Measurements from ENCODE around the gene KLK5.

DNA sequence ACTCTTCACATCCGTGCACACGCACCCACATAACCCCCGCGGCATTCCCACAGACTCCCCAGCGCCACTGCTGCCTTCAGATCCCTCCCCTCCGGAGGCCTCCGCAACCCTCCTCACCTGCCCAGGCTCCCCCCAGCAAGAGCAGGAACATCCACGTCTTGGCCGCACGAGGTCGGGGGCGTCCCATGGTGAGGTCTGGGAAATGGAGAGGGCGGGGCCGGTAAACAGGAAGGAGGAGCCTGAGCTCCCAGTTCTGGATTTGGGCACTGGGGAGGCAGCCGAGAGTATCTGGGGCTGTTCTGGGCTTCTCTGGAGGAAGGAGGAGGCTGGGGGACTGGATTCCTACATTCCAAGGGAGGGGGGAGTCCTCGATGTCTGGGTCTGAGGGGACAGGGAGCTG, 48.1 kb upstream of the KLK5 start:
- no peak for TF ChIP-seq EZH2 (optimal IDR thresholded peaks at IDR 0.05; ENCODE audit: low read depth, low read length)
- no peak for TF ChIP-seq EZH2phosphoT487 (IDR thresholded peaks at IDR 0.05; ENCODE audit: low read length)
- TF ChIP-seq, protein P1, sequence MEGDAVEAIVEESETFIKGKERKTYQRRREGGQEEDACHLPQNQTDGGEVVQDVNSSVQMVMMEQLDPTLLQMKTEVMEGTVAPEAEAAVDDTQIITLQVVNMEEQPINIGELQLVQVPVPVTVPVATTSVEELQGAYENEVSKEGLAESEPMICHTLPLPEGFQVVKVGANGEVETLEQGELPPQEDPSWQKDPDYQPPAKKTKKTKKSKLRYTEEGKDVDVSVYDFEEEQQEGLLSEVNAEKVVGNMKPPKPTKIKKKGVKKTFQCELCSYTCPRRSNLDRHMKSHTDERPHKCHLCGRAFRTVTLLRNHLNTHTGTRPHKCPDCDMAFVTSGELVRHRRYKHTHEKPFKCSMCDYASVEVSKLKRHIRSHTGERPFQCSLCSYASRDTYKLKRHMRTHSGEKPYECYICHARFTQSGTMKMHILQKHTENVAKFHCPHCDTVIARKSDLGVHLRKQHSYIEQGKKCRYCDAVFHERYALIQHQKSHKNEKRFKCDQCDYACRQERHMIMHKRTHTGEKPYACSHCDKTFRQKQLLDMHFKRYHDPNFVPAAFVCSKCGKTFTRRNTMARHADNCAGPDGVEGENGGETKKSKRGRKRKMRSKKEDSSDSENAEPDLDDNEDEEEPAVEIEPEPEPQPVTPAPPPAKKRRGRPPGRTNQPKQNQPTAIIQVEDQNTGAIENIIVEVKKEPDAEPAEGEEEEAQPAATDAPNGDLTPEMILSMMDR (IDR thresholded peaks at IDR 0.05; ENCODE audit: low read length) = no peak

All from MM.1S (cell line).